SK-N-MC (cell line): ENCODE results near the gene KCNJ4.

ENCODE experiments used
- DNase-seq: peaks from one replicate; pipeline ENCODE4 v3.0.0-alpha.2; 2011; ENCODE audit warnings: low read depth, low spot score
- H3K27ac ChIP-seq: fragments of 200-600 bp; sonication (generic); 2 replicates; pipeline ENCODE4 v1.5.1; 2016; ENCODE audit warnings: mixed run types
- H3K36me3 ChIP-seq: fragments of 200-600 bp; sonication (generic); 2 replicates; pipeline ENCODE4 v1.6.1; 2017; ENCODE audit warnings: antibody characterized with exemption, low read length, mixed read lengths; ENCODE audit not compliant: insufficient read depth
- H3K4me3 ChIP-seq: fragments of 200-600 bp; sonication (generic); 2 replicates; pipeline ENCODE4 v1.5.1; 2016
- H3K9ac ChIP-seq: fragments of 200-600 bp; sonication (generic); 2 replicates; pipeline ENCODE4 v1.8.0; 2017; ENCODE audit warnings: mixed run types, mixed read lengths; ENCODE audit not compliant: insufficient read length
- H3K9me3 ChIP-seq: fragments of 200-600 bp; sonication (generic); 2 replicates; pipeline ENCODE4 v1.6.1; 2017; ENCODE audit warnings: low read depth, mild to moderate bottlenecking, antibody characterized with exemption, low read length, moderate library complexity, mixed read lengths
- EZH2 ChIP-seq: fragments of 200-600 bp; sonication (generic); IDR thresholded peaks from one replicate; pipeline ENCODE4 v1.6.1; 2017; ENCODE audit warnings: antibody characterized with exemption
- FOXP2 ChIP-seq: optimal IDR thresholded peaks from 2 replicates; pipeline ENCODE3; 2011; ENCODE audit warnings: mild to moderate bottlenecking, moderate library complexity; ENCODE audit not compliant: insufficient read depth; ENCODE audit errors: extremely low read length, control extremely low read depth
- POLR2AphosphoS5 ChIP-seq: IDR thresholded peaks from 2 replicates; pipeline ENCODE4 v1.6.1; 2012; ENCODE audit warnings: mild to moderate bottlenecking, low read depth, low read length, borderline replicate concordance

The KCNJ4 gene

DNA sequence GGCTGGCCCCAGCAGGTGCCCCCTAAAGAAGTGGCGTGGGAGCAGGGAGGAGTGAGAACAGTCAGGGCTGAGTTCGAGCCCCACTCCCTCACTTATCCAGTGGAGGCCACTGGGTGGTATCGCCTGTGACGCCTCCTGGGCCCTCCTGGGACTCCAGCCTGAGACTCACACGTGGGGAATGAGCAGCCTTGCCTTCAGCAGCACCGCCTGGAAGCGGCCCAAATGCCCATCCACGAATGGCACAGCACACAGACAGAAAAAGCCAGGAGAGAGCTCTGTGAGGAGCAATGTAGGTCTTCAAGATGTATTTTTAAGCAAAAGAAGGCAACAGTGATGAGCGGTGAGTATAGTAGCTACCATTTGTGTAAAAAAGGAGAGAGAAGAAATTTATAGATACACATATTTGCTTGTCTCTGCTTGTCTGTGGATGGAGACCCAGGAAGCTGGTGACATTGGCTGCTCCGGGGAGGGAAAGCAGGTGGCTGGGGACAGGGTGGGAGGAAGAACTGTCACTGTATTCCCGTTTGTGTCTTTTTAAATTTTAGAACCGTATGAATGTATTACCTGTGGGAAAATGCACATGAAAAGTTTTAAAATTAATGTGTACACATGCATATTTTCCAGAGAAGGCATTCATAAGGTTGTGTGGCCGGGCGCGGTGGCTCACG, 13.2 kb downstream of the KCNJ4 start:
- H3K36me3 ChIP-seq: no peaks in the 10 kb centered on the region
- DNase-seq: no peak
- TF ChIP-seq POLR2AphosphoS5: no peak
- no peak for TF ChIP-seq EZH2
- no peak for TF ChIP-seq FOXP2
- no peak overlapping the region for H3K27ac ChIP-seq
- no peak overlapping the region for H3K4me3 ChIP-seq
- H3K9ac ChIP-seq: no peak overlapping the region
- no peaks in the 10 kb centered on the region for H3K9me3 ChIP-seq

GRCh38 chr22:38440747-38441350, 14.2 kb downstream of the KCNJ4 start:
- Histone ChIP-seq H3K9ac (no peak overlapping the region), H3K36me3 (no peaks in the 10 kb centered on the region), H3K4me3 (no peak overlapping the region), H3K27ac (no peak overlapping the region), H3K9me3 (no peaks in the 10 kb centered on the region)
- no peak for DNase-seq
- no peak for TF ChIP-seq EZH2
- TF ChIP-seq POLR2AphosphoS5: no peak
- TF ChIP-seq FOXP2: no peak

DNA sequence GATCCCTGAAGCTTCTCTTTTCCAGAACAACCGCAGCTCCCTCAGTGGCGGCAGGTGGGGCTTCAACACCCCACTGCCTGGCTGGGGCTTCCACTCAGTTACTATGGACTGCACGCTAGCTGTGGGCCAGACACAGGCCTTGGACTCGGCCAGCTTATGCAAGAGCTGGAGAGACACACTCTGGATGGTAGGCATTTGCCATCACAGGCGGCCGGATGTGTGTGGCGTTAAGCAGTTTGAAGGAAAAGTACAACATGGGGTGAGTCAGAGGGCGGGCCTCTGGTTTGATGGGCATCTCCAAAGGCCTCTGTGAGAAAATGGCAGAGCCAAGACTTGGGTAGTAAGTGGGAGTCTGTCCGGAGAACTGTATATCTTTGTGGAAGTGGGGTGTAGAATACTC, 17.6 kb downstream of the KCNJ4 start:
- no peak overlapping the region for H3K4me3 ChIP-seq
- H3K27ac ChIP-seq: no peak overlapping the region
- no peak for TF ChIP-seq EZH2
- TF ChIP-seq FOXP2: no peak
- TF ChIP-seq POLR2AphosphoS5: no peak
- no peak for DNase-seq
- H3K36me3 ChIP-seq: no peaks in the 10 kb centered on the region
- no peaks in the 10 kb centered on the region for H3K9me3 ChIP-seq
- no peak overlapping the region for H3K9ac ChIP-seq

DNA sequence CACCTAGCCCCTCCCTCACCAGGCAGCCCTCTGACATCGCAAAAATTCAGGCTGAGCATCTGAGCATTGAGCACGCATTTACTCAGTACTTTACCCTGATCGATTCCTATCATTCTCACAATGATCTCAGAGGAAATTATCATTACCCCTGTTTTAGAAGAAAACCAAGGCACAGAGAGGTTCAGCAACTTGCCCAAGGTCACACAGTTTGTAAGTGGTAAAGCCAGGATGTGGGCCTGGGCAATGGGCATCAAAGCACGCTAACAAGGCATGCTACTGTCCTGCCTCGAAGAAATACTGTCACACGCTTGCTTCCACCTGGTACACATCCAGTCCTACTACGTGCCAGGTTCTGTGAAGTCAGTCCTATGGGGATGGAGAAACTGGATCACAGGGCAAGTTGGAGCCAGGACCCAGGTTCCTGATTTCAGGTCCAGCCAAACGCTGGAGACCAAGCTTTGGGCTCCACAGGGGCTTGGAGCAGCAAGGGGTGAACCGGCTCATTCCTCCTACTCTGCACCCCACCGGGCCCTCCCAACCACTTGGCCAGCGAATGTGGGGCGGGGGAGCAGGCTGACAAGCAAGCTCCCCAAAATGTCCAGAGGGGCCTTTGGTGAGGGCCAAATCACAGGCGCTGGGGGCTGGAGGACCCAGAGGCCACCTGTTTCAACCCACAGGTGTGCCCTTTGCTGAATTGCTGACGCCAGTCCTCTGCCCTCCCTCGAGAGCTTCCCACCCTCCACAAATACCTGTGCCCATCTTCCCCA, 18.2 kb downstream of the KCNJ4 start:
- Histone ChIP-seq H3K9me3 (no peaks in the 10 kb centered on the region), H3K9ac (no peak overlapping the region), H3K36me3 (no peaks in the 10 kb centered on the region), H3K4me3 (no peak overlapping the region), H3K27ac (no peak overlapping the region)
- TF ChIP-seq EZH2 (no peak), FOXP2 (no peak), POLR2AphosphoS5 (no peak)
- DNase-seq: no peak

GRCh38 chr22:38435965-38436364, 19.0 kb downstream of the KCNJ4 start:
- no peak for TF ChIP-seq EZH2
- TF ChIP-seq FOXP2: no peak
- TF ChIP-seq POLR2AphosphoS5: no peak

GRCh38 chr22:38435010-38435409, 20.0 kb downstream of the KCNJ4 start:
- Histone ChIP-seq H3K4me3 (no peak overlapping the region), H3K9ac (no peak overlapping the region), H3K36me3 (no peaks in the 10 kb centered on the region), H3K9me3 (no peaks in the 10 kb centered on the region), H3K27ac (no peak overlapping the region)
- DNase-seq: no peak
- no peak for TF ChIP-seq FOXP2
- no peak for TF ChIP-seq EZH2
- TF ChIP-seq POLR2AphosphoS5: no peak

More at GRCh38 chr22:38435965-38436364, 19.0 kb downstream of the KCNJ4 start:
- no peak overlapping the region for H3K4me3 ChIP-seq
- H3K9ac ChIP-seq: no peak overlapping the region
- no peaks in the 10 kb centered on the region for H3K36me3 ChIP-seq
- H3K27ac ChIP-seq: no peak overlapping the region
- no peak for DNase-seq
- no peaks in the 10 kb centered on the region for H3K9me3 ChIP-seq

GRCh38 chr22:38433871-38434270, 21.1 kb downstream of the KCNJ4 start:
- TF ChIP-seq FOXP2 (no peak), EZH2 (no peak), POLR2AphosphoS5 (no peak)
- Histone ChIP-seq H3K4me3 (no peak overlapping the region), H3K36me3 (no peaks in the 10 kb centered on the region), H3K9ac (no peak overlapping the region), H3K27ac (no peak overlapping the region), H3K9me3 (no peaks in the 10 kb centered on the region)
- DNase-seq: no peak

DNA sequence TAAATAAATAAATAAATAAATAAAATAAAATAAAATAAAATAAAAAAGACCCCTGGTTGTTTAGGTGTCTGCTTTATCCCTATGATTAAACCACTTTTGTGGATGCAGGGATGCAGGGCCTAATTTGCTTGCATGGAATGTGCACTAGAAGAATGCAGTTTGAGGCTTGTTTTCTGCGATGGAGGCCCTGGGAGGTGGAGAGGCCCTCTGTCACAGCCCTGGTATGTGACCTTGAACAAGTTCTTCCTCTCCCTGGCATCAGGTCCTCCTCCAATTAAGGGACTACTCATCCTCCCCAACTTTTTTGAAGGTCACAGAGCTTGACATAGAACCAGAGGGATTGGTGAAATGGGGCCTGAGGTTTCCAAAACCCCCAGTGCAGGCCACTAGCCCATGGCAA, 22.7 kb downstream of the KCNJ4 start:
- no peak for TF ChIP-seq FOXP2
- TF ChIP-seq POLR2AphosphoS5: no peak
- no peak for TF ChIP-seq EZH2
- no peak overlapping the region for H3K27ac ChIP-seq
- H3K36me3 ChIP-seq: no peaks in the 10 kb centered on the region
- H3K9me3 ChIP-seq: no peaks in the 10 kb centered on the region
- H3K4me3 ChIP-seq: no peak overlapping the region
- H3K9ac ChIP-seq: no peak overlapping the region
- no peak for DNase-seq
